GM19193 (cell line): ENCODE data around the gene FRMD5.

ENCODE experiments used
- POLR2A ChIP-seq: IDR thresholded peaks from 4 replicates; pipeline ENCODE4 v1.6.1; 2011; ENCODE audit not compliant: insufficient read depth, insufficient read length; ENCODE audit errors: extremely low read depth

FRMD5 gene

GRCh38 chr15:43920815-43921214 lies 274.3 kb downstream of the FRMD5 start:
- no peak for TF ChIP-seq POLR2A

GRCh38 chr15:43920254-43920600 lies 274.8 kb downstream of the FRMD5 start:
- TF ChIP-seq POLR2A = no peak

GRCh38 chr15:43919540-43920253 lies 275.4 kb downstream of the FRMD5 start:
- TF ChIP-seq POLR2A = no peak

- TF ChIP-seq POLR2A = no peak
These were observed 276.4 kb downstream of the FRMD5 start for GRCh38 chr15:43918717-43919116.

GRCh38 chr15:43916326-43916660 lies 278.8 kb downstream of the FRMD5 start:
- TF ChIP-seq POLR2A = no peak

GRCh38 chr15:43915631-43916325 lies 279.3 kb downstream of the FRMD5 start:
- TF ChIP-seq POLR2A = no peak

- no peak for TF ChIP-seq POLR2A
These were observed 281.1 kb downstream of the FRMD5 start for GRCh38 chr15:43913941-43914340.

GRCh38 chr15:43913026-43913780 lies 281.9 kb downstream of the FRMD5 start:
- no peak for TF ChIP-seq POLR2A

- TF ChIP-seq POLR2A = no peak
These were observed 282.9 kb downstream of the FRMD5 start for GRCh38 chr15:43912208-43912607.

GRCh38 chr15:43911235-43911781 lies 283.8 kb downstream of the FRMD5 start:
- no peak for TF ChIP-seq POLR2A

- no peak for TF ChIP-seq POLR2A
These were observed 286.5 kb downstream of the FRMD5 start for GRCh38 chr15:43908516-43909050.

GRCh38 chr15:43905755-43906154 lies 289.3 kb downstream of the FRMD5 start:
- no peak for TF ChIP-seq POLR2A

- no peak for TF ChIP-seq POLR2A
These were observed 291.2 kb downstream of the FRMD5 start for GRCh38 chr15:43903864-43904290.

GRCh38 chr15:43901495-43901894 lies 293.6 kb downstream of the FRMD5 start:
- TF ChIP-seq POLR2A = no peak

GRCh38 chr15:43900996-43901395 lies 294.1 kb downstream of the FRMD5 start:
- TF ChIP-seq POLR2A = no peak
